Neural progenitor cell (in vitro differentiated cells): Measurements from ENCODE around the gene L3MBTL1. TPM values are rescaled to one million over a fixed set of nuclear protein-coding genes. Genes with fewer than 3 reads are reported as not detected.

Experiments used
- DNase-seq: peaks from one replicate; pipeline ENCODE4 v3.0.0-alpha.2; 2016; ENCODE audit warnings: low spot score
- H2AFZ ChIP-seq: fragments of 200-600 bp; sonication (generic); replicated peaks from 2 replicates; pipeline ENCODE4 v1.6.1; 2016; ENCODE audit warnings: antibody characterized with exemption
- H3F3A ChIP-seq: fragments of 200-600 bp; sonication (generic); 2 replicates; pipeline ENCODE4 v1.6.1; 2016; ENCODE audit warnings: antibody characterized with exemption, low read depth
- H3K27ac ChIP-seq: fragments of 200-600 bp; sonication (generic); 2 replicates; pipeline ENCODE4 v1.5.1; 2016; ENCODE audit warnings: mild to moderate bottlenecking
- H3K27me3 ChIP-seq: fragments of 200-600 bp; sonication (generic); 2 replicates; pipeline ENCODE4 v1.6.1; 2016; ENCODE audit warnings: mild to moderate bottlenecking, moderate library complexity
- H3K36me3 ChIP-seq: fragments of 200-600 bp; sonication (generic); 2 replicates; pipeline ENCODE4 v1.5.1; 2016
- H3K4me1 ChIP-seq: fragments of 200-600 bp; sonication (generic); 2 replicates; pipeline ENCODE4 v1.6.1; 2016; ENCODE audit warnings: mixed run types
- H3K4me2 ChIP-seq: fragments of 200-600 bp; sonication (generic); 2 replicates; pipeline ENCODE4 v1.6.1; 2016
- H3K4me3 ChIP-seq: fragments of 200-600 bp; sonication (generic); 2 replicates; pipeline ENCODE4 v1.5.1; 2016
- H3K79me2 ChIP-seq: fragments of 200-600 bp; sonication (generic); 2 replicates; pipeline ENCODE4 v1.6.1; 2016; ENCODE audit warnings: low read depth
- H3K9ac ChIP-seq: fragments of 200-600 bp; sonication (generic); 2 replicates; pipeline ENCODE4 v1.6.1; 2016
- H3K9me3 ChIP-seq: fragments of 200-600 bp; sonication (generic); 2 replicates; pipeline ENCODE4 v1.5.1; 2016; ENCODE audit warnings: low read depth
- H4K20me1 ChIP-seq: fragments of 200-600 bp; sonication (generic); 2 replicates; pipeline ENCODE4 v1.6.1; 2016; ENCODE audit warnings: low read depth
- H3K27ac Mint-ChIP-seq: 3 replicates; pipeline ENCODE4 v1.8.0; 2021; ENCODE audit warnings: mixed read lengths
- H3K27me3 Mint-ChIP-seq: 2 replicates; pipeline ENCODE4 v1.8.0; 2022; ENCODE audit warnings: low read depth, mild to moderate bottlenecking, inconsistent platforms, moderate library complexity, mixed read lengths; ENCODE audit not compliant: insufficient read depth
- H3K36me3 Mint-ChIP-seq: 3 replicates; pipeline ENCODE4 v1.8.0; 2021; ENCODE audit warnings: mixed read lengths
- H3K4me1 Mint-ChIP-seq: 3 replicates; pipeline ENCODE4 v1.8.0; 2021; ENCODE audit warnings: mixed read lengths
- H3K4me3 Mint-ChIP-seq: 3 replicates; pipeline ENCODE4 v1.8.0; 2021; ENCODE audit warnings: mild to moderate bottlenecking, moderate library complexity, mixed read lengths
- H3K9me3 Mint-ChIP-seq: 3 replicates; pipeline ENCODE4 v1.8.0; 2020; ENCODE audit warnings: mixed read lengths
- EZH2 ChIP-seq: fragments of 200-600 bp; sonication (generic); IDR thresholded peaks from 2 replicates; pipeline ENCODE4 v1.6.1; 2017; ENCODE audit warnings: antibody characterized with exemption, mild to moderate bottlenecking, moderate library complexity
- EZH2phosphoT487 ChIP-seq: fragments of 200-600 bp; sonication (generic); IDR thresholded peaks from 2 replicates; pipeline ENCODE4 v1.6.1; 2017; ENCODE audit warnings: antibody characterized with exemption
- total RNA-seq: library from RNA; depleted of rRNA; stranded (reverse); fragments of >200 nt; gene quantifications from 2 replicates; pipeline ENCODE4 v1.2.3, GENCODE V29; 2015; ENCODE audit warnings: low replicate concordance
- TF ChIP-seq, protein P1 (sequence below): fragments of 200-600 bp; sonication (generic); IDR thresholded peaks from 2 replicates; pipeline ENCODE4 v1.5.1; 2017; ENCODE audit warnings: antibody characterized with exemption, mild to moderate bottlenecking

Gene L3MBTL1
- 27.6 and 51.4 TPM in 2 replicates for total RNA-seq

DNA sequence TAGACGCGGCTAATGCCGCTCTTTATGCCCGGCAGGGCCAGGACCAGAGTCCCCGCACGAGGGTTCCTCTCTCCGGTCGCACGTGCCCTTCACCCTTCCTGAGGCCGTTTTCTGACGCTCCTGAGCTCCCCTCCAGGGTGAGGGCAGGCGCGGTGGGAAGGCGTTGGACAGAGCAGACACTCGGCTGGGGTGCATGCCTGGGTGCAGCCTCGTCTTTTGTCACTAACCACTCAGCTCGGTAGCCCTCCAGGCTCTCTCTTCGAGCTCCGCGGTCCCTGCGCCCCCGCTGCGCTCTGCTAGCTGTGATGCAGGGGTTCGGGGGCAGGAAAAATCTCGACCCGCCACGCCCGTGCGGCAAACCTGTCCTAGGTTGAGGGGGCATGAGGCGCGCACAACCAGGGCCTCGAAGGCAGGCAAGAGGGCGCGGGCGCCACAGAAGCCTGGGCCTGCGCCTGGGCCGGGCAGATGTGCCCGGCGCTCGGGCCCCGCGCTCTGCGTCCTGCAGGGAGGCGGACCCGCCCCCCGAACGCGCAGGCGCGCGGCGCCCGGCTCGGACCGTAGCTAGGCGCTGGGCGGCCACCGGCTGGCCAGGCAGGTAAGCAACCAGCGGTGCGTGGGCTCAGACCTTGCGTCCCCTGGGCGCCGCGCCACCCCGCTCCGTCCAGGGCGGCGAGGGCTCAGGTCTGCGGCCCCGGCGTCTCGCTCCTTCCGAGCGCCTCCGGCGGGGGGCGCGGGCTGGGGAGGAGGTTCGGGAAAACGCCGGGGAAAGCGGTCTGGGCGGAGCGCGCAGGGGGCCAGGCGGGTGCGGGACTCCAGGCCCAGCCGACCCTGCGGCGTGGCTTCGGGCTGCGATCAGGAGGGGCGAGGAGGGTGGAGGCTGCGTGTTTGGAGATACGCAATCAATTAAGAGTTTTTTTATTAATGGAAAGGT, at the start of gene L3MBTL1:
Gene L3MBTL1 (plus strand): TSS at position 548 of the 931 bp plus-strand sequence. CDS start 5,807 bp downstream, outside the sequence.
- H3K36me3 ChIP-seq = no peaks in the 10 kb centered on the region
- no peaks in the 10 kb centered on the region for H3K4me1 ChIP-seq
- Mint-ChIP-seq H3K27me3 (peaks cover 20% of the 10 kb centered on the region), H3K36me3 (peaks cover 2% of the 10 kb centered on the region), H3K4me3 (peak within 1 kb of the TSS; percentile 90), H3K4me1 (no peaks in the 10 kb centered on the region), H3K27ac (no peak within 1 kb of the TSS), H3K9me3 (peaks cover 2% of the 10 kb centered on the region)
- peak within 1 kb of the TSS; percentile 95 for H2AFZ ChIP-seq
- no peak within 1 kb of the TSS for H3K27ac ChIP-seq
- peak; percentile 88 for DNase-seq
- H3K9ac ChIP-seq = no peak within 1 kb of the TSS
- H4K20me1 ChIP-seq = no peaks in the 10 kb centered on the region
- peak within 1 kb of the TSS; percentile 86 for H3K4me2 ChIP-seq
- TF ChIP-seq, protein P1, sequence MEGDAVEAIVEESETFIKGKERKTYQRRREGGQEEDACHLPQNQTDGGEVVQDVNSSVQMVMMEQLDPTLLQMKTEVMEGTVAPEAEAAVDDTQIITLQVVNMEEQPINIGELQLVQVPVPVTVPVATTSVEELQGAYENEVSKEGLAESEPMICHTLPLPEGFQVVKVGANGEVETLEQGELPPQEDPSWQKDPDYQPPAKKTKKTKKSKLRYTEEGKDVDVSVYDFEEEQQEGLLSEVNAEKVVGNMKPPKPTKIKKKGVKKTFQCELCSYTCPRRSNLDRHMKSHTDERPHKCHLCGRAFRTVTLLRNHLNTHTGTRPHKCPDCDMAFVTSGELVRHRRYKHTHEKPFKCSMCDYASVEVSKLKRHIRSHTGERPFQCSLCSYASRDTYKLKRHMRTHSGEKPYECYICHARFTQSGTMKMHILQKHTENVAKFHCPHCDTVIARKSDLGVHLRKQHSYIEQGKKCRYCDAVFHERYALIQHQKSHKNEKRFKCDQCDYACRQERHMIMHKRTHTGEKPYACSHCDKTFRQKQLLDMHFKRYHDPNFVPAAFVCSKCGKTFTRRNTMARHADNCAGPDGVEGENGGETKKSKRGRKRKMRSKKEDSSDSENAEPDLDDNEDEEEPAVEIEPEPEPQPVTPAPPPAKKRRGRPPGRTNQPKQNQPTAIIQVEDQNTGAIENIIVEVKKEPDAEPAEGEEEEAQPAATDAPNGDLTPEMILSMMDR = peak; percentile 31
- TF ChIP-seq EZH2 (peak; percentile 59), EZH2phosphoT487 (peak; percentile 34)
- H3K27me3 ChIP-seq = peaks cover 41% of the 10 kb centered on the region
- no peaks in the 10 kb centered on the region for H3K9me3 ChIP-seq
- H3F3A ChIP-seq = peaks cover 15% of the 10 kb centered on the region
- H3K79me2 ChIP-seq = no peaks in the 10 kb centered on the region
- peak within 1 kb of the TSS; percentile 68 for H3K4me3 ChIP-seq

DNA sequence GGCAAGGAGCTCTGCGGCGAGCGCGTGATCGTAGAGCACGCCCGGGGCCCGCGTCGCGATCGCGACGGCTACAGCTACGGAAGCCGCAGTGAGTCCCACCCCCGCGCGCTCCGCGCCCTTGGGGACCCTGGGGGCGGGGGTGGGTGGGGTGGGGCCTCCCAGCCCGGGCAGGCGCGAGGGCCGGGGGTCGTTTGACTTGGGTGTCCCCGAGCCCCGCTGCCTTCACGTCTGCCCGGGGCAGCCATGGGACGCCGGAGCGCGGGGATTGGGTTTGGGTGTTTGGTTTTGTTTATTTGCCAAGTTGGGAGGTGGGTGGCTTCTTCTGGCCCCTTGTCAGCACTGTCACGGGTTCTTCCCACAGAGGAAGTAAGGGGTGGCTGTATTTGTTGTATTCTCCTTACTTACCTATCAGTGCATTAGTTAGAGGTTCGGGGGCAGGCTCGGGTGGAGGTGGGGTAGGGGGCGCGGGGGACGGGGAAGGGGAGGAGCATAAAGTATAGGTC, 49.0 kb upstream of the L3MBTL1 start:
- no peaks in the 10 kb centered on the region for H3K9me3 Mint-ChIP-seq
- no peak for DNase-seq
- peaks cover 48% of the 10 kb centered on the region for H4K20me1 ChIP-seq
- peaks cover 34% of the 10 kb centered on the region for H3K36me3 Mint-ChIP-seq
- TF ChIP-seq EZH2phosphoT487 (no peak), EZH2 (no peak)
- TF ChIP-seq, protein P1 = no peak
- no peak overlapping the region for H2AFZ ChIP-seq
- H3K9ac ChIP-seq = peak overlapping the region; percentile 100
- peaks cover 46% of the 10 kb centered on the region for H3F3A ChIP-seq
- peaks cover 22% of the 10 kb centered on the region for H3K4me1 Mint-ChIP-seq
- no peaks in the 10 kb centered on the region for H3K27me3 ChIP-seq
- no peaks in the 10 kb centered on the region for H3K9me3 ChIP-seq
- peak overlapping the region; percentile 92 for H3K4me2 ChIP-seq
- peaks cover 21% of the 10 kb centered on the region for H3K36me3 ChIP-seq
- no peak overlapping the region for H3K27ac Mint-ChIP-seq
- H3K4me3 ChIP-seq = peak overlapping the region; percentile 89
- H3K27me3 Mint-ChIP-seq = peaks cover 2% of the 10 kb centered on the region
- H3K4me1 ChIP-seq = peaks cover 13% of the 10 kb centered on the region
- peak overlapping the region; percentile 99 for H3K27ac ChIP-seq
- H3K4me3 Mint-ChIP-seq = peak overlapping the region; percentile 96
- peaks cover 57% of the 10 kb centered on the region for H3K79me2 ChIP-seq

DNA sequence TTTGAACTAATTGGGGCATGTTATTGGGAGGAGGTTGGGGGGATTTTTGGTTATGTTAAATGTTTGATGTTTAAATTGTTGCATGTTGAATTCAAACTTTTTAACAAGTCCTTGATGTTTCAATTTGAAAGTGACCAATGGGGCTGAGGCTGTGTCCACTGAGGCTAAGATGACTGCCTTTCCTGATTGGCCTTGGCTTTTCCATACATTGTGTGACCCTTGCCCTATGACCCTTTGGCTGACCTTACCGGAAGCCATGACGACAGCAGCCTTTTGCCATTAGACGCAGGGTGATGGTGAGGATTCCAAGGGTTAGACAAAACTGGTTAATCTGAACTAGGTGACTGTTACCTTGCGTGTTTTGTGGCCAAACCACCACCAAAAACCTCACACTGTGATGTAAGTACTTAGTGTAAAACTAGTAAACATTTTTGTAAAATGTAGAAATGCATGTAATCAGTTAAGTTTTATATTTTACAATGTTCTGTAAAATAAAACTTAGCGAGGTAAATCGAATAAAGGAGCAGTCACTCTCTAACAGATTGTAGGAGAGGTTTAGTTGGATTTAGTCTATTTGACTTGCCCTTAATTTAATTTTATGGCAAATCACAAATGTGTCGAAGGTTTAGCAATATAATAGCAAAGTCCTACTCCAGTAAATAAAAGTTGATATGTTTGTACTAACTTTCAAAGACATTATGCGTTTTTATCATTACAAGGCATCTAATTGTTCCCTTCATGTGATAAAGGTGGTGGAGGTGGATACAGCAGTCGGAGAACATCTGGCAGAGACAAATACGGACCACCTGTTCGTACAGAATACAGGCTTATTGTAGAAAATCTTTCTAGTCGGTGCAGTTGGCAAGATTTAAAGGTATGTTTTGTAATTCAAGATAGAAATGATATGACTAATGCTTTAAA, 48.2 kb upstream of the L3MBTL1 start:
- DNase-seq = peak; percentile 34
- Histone ChIP-seq H3K4me3 (peak overlapping the region; percentile 89), H3K9ac (peak overlapping the region; percentile 100), H3K27ac (no peak overlapping the region), H3K27me3 (no peaks in the 10 kb centered on the region), H2AFZ (no peak overlapping the region), H3K4me2 (peak overlapping the region; percentile 92), H3K4me1 (peaks cover 13% of the 10 kb centered on the region), H3K36me3 (peaks cover 21% of the 10 kb centered on the region), H3K79me2 (peaks cover 62% of the 10 kb centered on the region), H3K9me3 (no peaks in the 10 kb centered on the region), H4K20me1 (peaks cover 55% of the 10 kb centered on the region), H3F3A (peaks cover 54% of the 10 kb centered on the region)
- Mint-ChIP-seq H3K4me1 (peaks cover 24% of the 10 kb centered on the region), H3K9me3 (no peaks in the 10 kb centered on the region), H3K27me3 (peaks cover 2% of the 10 kb centered on the region), H3K27ac (no peak overlapping the region), H3K36me3 (peaks cover 40% of the 10 kb centered on the region), H3K4me3 (peak overlapping the region; percentile 89)
- TF ChIP-seq EZH2 (no peak), EZH2phosphoT487 (no peak)
- TF ChIP-seq, protein P1 = no peak
